Tibial nerve (tissue), 4 donors: Measurements from ENCODE around the gene SF3B1. TPM values are rescaled to one million over a fixed set of nuclear protein-coding genes. Genes with fewer than 3 reads are reported as not detected.

Source experiments
- DNase-seq, 2 donors: peaks; one replicate each; pipeline ENCODE4 v3.0.0-alpha.2; 2019; ENCODE audit warnings: low spot score in 2 of 2
- H3K27ac ChIP-seq, 4 donors: fragments of 200-600 bp; sonication (generic) in 3 of 4; one replicate each; pipeline ENCODE4 v1.5.1; 2017 to 2019; ENCODE audit warnings: mild to moderate bottlenecking in 1 of 4
- H3K27me3 ChIP-seq, 2 donors: fragments of 200-600 bp; sonication (generic) in 1 of 2; one replicate each; pipeline versions ENCODE4 v1.5.1 to v1.6.0; 2017 to 2019
- H3K36me3 ChIP-seq, 3 donors: fragments of 200-600 bp; sonication (generic); one replicate each; pipeline ENCODE4 v1.5.1; 2018 to 2019
- H3K4me1 ChIP-seq, 4 donors: fragments of 200-600 bp; sonication (generic) in 3 of 4; one replicate each; pipeline ENCODE4 v1.5.1; 2017 to 2019
- H3K4me3 ChIP-seq, 4 donors: fragments of 200-600 bp; sonication (generic) in 3 of 4; one replicate each; pipeline ENCODE4 v1.5.1; 2017 to 2019; ENCODE audit warnings: mild to moderate bottlenecking in 1 of 4, moderate library complexity in 1 of 4
- H3K9me3 ChIP-seq, 4 donors: fragments of 200-600 bp; sonication (generic) in 3 of 4; one replicate each; pipeline ENCODE4 v1.5.1; 2017 to 2019
- CTCF ChIP-seq, 5 experiments: fragments of 200-600 bp in 3 of 5; fragments of 450-650 bp in 2 of 5; sonication (generic) in 3 of 5; IDR thresholded peaks; one replicate each; pipeline ENCODE4 v1.5.1; 2016 to 2019; ENCODE audit warnings: antibody characterized with exemption in 5 of 5, mild to moderate bottlenecking in 3 of 5, moderate library complexity in 2 of 5
- EP300 ChIP-seq, 2 donors: sonication (generic); formaldehyde crosslinking; IDR thresholded peaks; one replicate each; pipeline ENCODE4 v1.6.1; 2017; ENCODE audit warnings: antibody characterized with exemption in 2 of 2, mild to moderate bottlenecking in 1 of 2
- POLR2A ChIP-seq, 2 donors: fragments of 450-650 bp; IDR thresholded peaks; one replicate each; pipeline ENCODE4 v1.6.1; 2017; ENCODE audit warnings: antibody characterized with exemption in 2 of 2, mild to moderate bottlenecking in 2 of 2, moderate library complexity in 2 of 2
- WGBS, 2 donors: methylation state at CpG; one replicate each; pipeline ENCODE4 v1.1.5; 2018; 5-methylcytosine and 5-hydroxymethylcytosine counted together
- total RNA-seq, 4 donors: library from RNA; depleted of rRNA; stranded (reverse); fragments of >200 nt; gene quantifications; one replicate each; pipeline ENCODE4 v1.1.0, GENCODE V29; 2016

SF3B1 gene
- total RNA-seq, 4 donors from 2014 or later = 274 to 335 (median 303) TPM

GRCh38 chr2:197369933-197370320, 64.9 kb downstream of the SF3B1 start:
- Histone ChIP-seq H3K9me3 (no peaks in the 10 kb centered on the region), H3K27ac (no peak overlapping the region), H3K36me3 (no peaks in the 10 kb centered on the region), H3K27me3 (no peaks in the 10 kb centered on the region), H3K4me1 (peaks cover 0 to 8% (median 0%) of the 10 kb centered on the region in 4 donors), H3K4me3 (no peak overlapping the region)
- TF ChIP-seq EP300 (IDR thresholded peaks at IDR 0.05) = no peak
- no peak for TF ChIP-seq POLR2A (IDR thresholded peaks at IDR 0.05)
- TF ChIP-seq CTCF (IDR thresholded peaks at IDR 0.05) = no peak
- no peak for DNase-seq
- WGBS, 2 donors = 42 to 52% methylated on average over 4 of the region's 4 CpGs

- no peak for TF ChIP-seq POLR2A (IDR thresholded peaks at IDR 0.05)
- TF ChIP-seq CTCF (IDR thresholded peaks at IDR 0.05) = no peak
- TF ChIP-seq EP300 (IDR thresholded peaks at IDR 0.05) = no peak
- WGBS, 2 donors = 50 to 63% methylated on average over 5 of the region's 5 CpGs
Measured at GRCh38 chr2:197369228-197369932, 65.4 kb downstream of the SF3B1 start.

GRCh38 chr2:197368412-197368811, 66.4 kb downstream of the SF3B1 start:
- WGBS, 2 donors = 84 to 85% methylated on average over 6 of the region's 6 CpGs
- TF ChIP-seq CTCF (IDR thresholded peaks at IDR 0.05) (no peak), POLR2A (IDR thresholded peaks at IDR 0.05) (no peak), EP300 (IDR thresholded peaks at IDR 0.05) (no peak)

More at GRCh38 chr2:197369228-197369932, 65.4 kb downstream of the SF3B1 start:
- Histone ChIP-seq H3K9me3 (no peaks in the 10 kb centered on the region), H3K4me1 (peaks cover 0 to 8% (median 0%) of the 10 kb centered on the region in 4 donors), H3K27me3 (no peaks in the 10 kb centered on the region), H3K36me3 (no peaks in the 10 kb centered on the region), H3K27ac (no peak overlapping the region), H3K4me3 (no peak overlapping the region)
- no peak for DNase-seq

GRCh38 chr2:197363998-197364397, 70.8 kb downstream of the SF3B1 start:
- Histone ChIP-seq H3K36me3 (no peaks in the 10 kb centered on the region), H3K4me3 (no peak overlapping the region), H3K27me3 (no peaks in the 10 kb centered on the region), H3K4me1 (no peaks in the 10 kb centered on the region), H3K27ac (no peak overlapping the region), H3K9me3 (no peaks in the 10 kb centered on the region)
- no peak for TF ChIP-seq EP300 (IDR thresholded peaks at IDR 0.05)
- TF ChIP-seq POLR2A (IDR thresholded peaks at IDR 0.05) = no peak
- TF ChIP-seq CTCF (IDR thresholded peaks at IDR 0.05) = no peak
- 62 to 72% methylated on average over 5 of the region's 5 CpGs for WGBS, 2 donors
- no peak for DNase-seq

More at GRCh38 chr2:197368412-197368811, 66.4 kb downstream of the SF3B1 start:
- H3K27me3 ChIP-seq = no peaks in the 10 kb centered on the region
- no peak overlapping the region for H3K27ac ChIP-seq
- no peaks in the 10 kb centered on the region for H3K36me3 ChIP-seq
- H3K4me1 ChIP-seq = peaks cover 0 to 8% (median 0%) of the 10 kb centered on the region in 4 donors
- H3K9me3 ChIP-seq = no peaks in the 10 kb centered on the region
- no peak for DNase-seq
- H3K4me3 ChIP-seq = no peak overlapping the region

- TF ChIP-seq POLR2A (IDR thresholded peaks at IDR 0.05) (no peak), CTCF (IDR thresholded peaks at IDR 0.05) (no peak), EP300 (IDR thresholded peaks at IDR 0.05) (no peak)
Measured at GRCh38 chr2:197360744-197361156, 74.1 kb downstream of the SF3B1 start.

More at GRCh38 chr2:197360744-197361156, 74.1 kb downstream of the SF3B1 start:
- H3K9me3 ChIP-seq = no peaks in the 10 kb centered on the region
- no peaks in the 10 kb centered on the region for H3K4me1 ChIP-seq
- no peak overlapping the region for H3K27ac ChIP-seq
- no peak for DNase-seq
- no peak overlapping the region for H3K4me3 ChIP-seq
- H3K27me3 ChIP-seq = no peaks in the 10 kb centered on the region
- no peaks in the 10 kb centered on the region for H3K36me3 ChIP-seq
